Mesangial cell (primary cell): ENCODE measurements around the gene NRN1L. TPM values are rescaled to one million over a fixed set of nuclear protein-coding genes. Genes with fewer than 3 reads are reported as not detected.

Source experiments
- total RNA-seq: library from RNA; depleted of rRNA; stranded (reverse); fragments of >200 nt; gene quantifications from 2 replicates; pipeline ENCODE4 v1.2.3, GENCODE V29; 2015

NRN1L gene
- 1.5 TPM in 1 of 2 replicates, not detected in the other for total RNA-seq

DNA sequence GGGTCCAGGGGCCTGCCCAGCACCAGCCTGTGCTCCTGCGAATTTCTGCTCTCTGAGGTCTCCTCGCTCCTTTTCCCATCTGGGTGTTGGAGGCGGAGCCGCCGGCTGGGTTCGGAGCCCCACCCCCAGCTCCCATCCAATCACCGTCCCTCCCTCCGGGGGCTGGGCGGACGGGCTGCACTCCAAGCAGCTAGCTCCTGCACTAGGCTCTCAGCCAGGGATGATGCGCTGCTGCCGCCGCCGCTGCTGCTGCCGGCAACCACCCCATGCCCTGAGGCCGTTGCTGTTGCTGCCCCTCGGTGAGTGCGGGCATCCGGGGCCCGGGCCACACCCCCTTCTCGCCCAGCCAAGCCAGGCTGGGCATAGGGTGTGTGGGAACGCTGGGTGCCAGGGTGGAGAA, at the start of gene NRN1L:
Gene NRN1L, plus strand, starts transcription at position 202 of the 400 bp plus-strand sequence. Its CDS starts 19 bp downstream, at position 221.

DNA sequence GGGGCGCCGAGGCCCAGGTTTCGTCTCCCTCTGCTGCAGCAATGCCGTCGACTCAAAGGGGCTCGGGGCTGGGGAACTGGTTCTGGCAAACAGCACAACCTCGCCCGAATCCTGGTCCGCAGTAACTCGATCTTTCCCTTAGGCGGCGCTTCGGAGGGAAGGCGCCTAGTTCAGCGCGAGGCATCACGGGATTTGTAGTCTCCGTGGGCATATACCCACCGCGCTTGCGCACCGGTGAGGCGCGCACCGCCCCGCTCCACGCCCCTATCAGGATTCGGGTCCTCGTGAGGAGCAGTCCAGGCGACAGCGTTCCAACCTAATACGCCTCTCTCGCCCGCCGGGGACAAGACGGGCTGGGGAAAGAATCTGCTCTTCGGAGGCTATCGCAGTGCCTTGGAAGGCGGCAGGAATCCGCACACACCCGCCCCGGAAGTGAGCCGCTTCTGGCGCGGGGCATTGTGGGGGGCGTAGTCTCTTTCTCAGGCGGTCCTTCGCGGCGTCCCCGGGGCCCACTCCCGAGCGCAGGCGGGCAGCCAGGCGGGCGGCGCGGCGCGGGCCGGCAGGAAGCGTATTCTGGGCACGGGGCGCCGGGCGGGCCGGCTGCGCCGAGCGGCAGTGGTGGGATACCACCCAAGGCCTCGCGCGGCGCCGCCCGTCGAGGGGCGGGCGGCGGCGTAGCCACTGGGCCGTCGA, 42.7 kb upstream of the NRN1L start, which contains the start of gene THAP11:
Gene THAP11, plus strand, starts transcription at position 505 of the 693 bp plus-strand sequence. CDS start 235 bp downstream, outside the sequence.

DNA sequence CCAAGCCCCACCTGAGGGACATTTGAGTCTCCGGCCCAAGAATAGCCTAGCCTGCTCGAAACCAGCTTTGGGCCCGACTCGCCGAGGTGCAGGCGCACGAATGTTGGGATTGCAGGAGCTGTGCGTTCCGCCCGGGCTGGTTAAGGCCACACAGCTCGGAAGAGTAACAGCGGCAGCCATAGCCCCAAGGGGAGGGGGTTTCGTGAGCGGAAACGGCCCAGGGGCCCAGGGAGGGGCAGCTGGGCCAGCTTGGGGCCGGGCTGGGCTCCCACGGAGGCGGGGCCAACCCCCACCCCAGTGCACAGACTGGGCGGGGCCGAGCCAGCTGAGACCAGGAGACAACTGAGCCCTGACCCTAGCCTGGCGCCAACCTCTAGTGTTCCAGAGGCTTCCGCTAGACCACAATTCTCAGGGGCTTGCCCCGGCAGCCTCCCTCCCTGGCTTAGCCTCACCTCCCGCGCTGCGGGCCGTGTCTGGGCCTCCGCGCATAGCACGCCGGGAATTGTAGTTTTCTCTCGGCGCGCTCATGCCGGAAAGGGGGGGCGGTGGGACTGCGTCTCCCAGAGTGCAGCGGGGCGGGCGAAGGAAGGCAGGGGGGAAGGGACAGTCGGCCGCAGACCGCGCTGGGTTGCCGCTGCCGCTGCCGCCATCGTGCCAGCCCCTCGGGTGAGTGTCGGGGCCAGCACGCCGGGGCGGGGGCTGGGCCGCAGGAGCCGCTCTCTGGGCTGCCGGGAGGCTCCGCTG, 38.2 kb upstream of the NRN1L start, which contains the start of gene NUTF2:
Gene NUTF2, plus strand, starts transcription at position 614 of the 744 bp plus-strand sequence. CDS start 18,198 bp downstream, outside the sequence.

DNA sequence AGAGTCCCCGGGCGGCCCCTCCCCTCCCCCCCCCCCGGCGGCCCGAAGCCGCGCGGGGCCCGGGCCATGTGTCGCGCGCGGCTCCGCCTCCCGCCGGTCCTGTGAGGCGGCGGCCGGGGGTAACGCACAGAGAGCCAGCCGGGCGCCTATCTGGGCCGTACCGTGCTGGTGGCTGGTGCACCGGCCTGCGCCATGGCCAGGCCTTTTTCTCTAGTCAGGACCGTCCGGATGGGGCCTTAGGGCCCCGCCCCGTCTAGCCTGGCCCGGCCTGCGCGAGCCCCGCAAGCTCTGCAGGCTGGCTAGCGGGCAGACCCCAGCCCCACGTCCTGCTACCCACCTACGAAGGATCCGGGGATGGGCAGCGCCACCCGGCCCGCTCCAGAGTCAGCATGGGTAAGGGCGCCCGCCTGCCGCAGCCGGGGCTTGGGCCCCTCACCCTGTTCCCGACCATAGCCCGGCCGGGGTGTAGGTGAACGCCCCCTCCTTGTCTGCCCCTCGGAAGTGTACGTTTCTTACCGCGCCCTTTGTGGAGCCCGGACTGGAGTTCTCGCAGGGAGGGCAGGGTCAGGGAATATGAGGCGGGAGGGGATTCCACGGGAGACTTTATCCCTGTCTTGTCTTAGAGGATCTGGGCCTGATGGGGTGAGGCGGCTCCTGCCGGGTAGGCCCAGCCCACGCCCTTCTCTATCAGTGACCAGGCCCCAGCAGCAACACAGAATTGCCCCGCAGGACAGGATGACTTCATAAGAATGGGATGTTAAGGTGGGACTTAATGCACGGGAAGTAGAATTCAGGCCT, 37.4 kb upstream of the NRN1L start, which contains the start of gene CENPT:
Gene CENPT, minus strand, starts transcription at position 630 of the 798 bp plus-strand sequence. CDS start 13,834 bp downstream, outside the sequence.

DNA sequence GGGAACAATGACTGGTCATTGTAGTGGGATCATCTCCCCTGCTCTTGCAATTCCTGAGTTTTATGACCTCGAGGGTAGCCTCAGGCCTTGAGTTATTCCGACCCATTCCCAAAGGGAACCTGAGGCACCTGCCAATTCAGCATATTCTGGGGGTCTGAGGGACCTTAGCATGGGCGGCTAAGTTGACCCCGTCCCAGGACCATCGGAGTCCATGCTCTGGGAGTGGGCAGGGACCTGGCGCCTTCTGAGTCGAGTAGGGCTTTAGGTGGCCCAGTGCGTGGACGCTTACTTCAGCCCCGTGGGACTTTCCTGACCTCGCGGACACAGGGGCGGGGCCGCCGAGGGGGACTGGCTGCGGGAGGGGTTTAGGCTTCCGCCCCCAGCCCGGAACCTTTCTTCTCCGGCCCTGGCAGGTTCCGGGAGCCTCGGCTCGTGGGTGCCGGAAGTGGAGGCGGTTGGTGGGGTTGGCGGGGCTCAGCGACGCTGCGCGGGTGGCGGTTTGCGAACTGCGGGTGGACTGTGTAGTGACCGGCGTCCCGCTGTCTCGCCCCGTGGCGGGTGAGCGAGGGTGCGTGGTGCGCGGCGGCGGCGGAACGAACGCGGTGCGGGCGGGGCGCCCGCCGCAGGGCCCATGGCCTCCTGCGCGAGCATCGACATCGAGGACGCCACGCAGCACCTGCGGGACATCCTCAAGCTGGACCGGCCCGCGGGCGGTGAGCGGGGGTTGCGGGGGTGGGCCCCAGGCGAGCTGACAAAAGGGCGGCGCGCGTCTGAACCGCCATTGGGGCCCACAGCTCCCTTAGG, 11.9 kb upstream of the NRN1L start, which contains the start of gene EDC4:
Gene EDC4, plus strand, starts transcription at position 422 of the 804 bp plus-strand sequence. Its CDS starts 210 bp downstream, at position 632.

DNA sequence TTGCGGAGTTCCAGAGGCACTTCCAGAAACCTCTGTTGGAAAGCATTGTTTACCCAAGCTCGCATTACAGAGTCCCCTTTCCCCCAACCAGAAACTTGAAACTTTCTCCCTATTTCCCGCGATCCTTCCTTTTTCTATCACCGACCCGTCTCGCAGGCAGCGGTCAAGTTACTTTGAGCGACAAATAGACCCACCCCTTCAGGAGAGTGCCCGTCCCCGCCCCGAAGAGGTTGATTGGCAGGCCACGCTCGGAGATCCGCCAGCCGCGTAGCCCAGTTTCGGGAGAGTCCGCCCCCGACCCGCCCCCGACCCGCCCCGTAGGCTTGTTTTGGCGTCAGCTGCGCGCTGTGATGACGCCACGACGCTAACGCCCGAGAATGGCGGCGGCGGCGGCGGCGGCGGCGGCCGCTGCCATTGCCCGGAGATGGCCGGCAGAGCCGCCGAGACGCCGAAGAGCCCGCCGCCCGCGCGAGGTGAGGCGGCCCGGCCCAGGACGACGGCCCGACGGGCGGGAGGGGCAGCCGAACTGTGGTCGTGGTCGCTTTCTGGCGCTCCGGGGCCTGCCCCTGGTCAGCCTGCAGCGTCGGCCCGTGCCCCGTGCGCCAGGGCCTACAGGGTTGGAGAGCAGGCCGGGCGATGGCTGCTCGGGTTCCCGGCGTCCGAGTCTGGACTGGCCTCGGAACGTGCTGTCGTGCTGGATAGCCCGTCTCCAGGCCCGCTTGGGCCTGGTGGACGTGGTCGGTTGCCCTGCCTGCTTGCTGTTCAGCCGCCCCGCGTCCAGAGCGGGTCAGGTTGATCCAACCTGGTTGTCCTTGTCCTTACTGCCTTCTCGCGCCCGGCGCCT, 8.4 kb downstream of the NRN1L start, which contains the start of gene PSKH1:
Gene PSKH1, plus strand, starts transcription at position 356 of the 844 bp plus-strand sequence. CDS start 15,496 bp downstream, outside the sequence.

DNA sequence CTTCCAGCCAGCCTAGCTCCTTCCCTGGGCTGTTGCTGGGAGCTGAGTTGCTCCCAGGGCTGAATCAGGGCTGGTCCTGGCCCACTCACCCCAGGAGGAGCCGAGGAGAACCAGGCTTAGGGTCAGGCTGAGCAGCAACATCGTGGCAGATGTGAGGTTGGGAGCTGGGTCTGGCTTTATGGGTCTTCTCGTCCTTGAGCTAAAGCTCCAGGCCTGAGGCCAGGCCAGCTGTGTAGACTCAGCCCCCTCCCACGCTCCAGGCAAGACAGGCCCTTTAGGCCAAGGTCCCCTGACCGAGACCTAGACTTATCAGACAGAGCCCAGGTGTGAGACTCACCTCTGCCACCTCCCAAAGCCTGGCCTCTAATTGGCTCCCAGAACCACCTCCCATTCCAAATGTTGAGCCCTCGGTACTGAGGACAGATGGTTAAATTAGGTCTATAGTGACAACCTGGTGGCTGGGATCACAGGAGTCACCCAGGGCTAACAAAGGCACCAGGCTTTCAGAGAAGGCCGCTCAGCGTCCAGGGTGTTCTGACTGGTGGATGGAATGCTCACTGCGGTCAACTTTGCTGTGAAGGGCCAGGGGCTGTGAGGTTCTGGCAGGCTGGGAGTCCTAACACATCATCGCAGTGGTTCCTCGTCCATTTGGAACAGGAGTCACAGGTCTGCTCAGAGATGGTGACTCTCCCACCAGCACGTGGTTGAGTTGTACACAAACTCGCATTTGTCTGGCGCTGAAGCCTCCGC, 47.2 kb downstream of the NRN1L start, which contains the start of gene CTRL:
Gene CTRL, minus strand, starts transcription at position 151 of the 750 bp plus-strand sequence. Its CDS starts 10 bp downstream, at position 141.

Other genes with a start within 250 kb of the NRN1L start
- 0.16 and 3.0 TPM in 2 replicates for gene CARMIL2, start 239.7 kb upstream of the NRN1L start, total RNA-seq
- gene ACD, start 224.6 kb upstream of the NRN1L start, total RNA-seq, result 34.0 and 53.0 TPM in 2 replicates
- 5.5 and 9.0 TPM in 2 replicates for gene PARD6A, start 223.9 kb upstream of the NRN1L start, total RNA-seq
- gene ENKD1, start 218.1 kb upstream of the NRN1L start, total RNA-seq, result 16.0 and 23.8 TPM in 2 replicates
- 7.0 and 10.8 TPM in 2 replicates for gene C16orf86, start 218.1 kb upstream of the NRN1L start, total RNA-seq
- gene GFOD2, start 165.6 kb upstream of the NRN1L start, total RNA-seq, result 14.3 and 16.0 TPM in 2 replicates
- 8.0 and 9.5 TPM in 2 replicates for gene RANBP10, start 78.3 kb upstream of the NRN1L start, total RNA-seq
- 0.81 and 1.4 TPM in 2 replicates for gene TSNAXIP1, start 78.0 kb upstream of the NRN1L start, total RNA-seq
- 39.8 and 43.0 TPM in 2 replicates for gene THAP11, start 42.6 kb upstream of the NRN1L start, total RNA-seq
- 417 and 499 TPM in 2 replicates for gene NUTF2, start 38.0 kb upstream of the NRN1L start, total RNA-seq
- 28.9 and 40.6 TPM in 2 replicates for gene CENPT, start 37.2 kb upstream of the NRN1L start, total RNA-seq
- 57.9 and 71.7 TPM in 2 replicates for gene EDC4, start 11.8 kb upstream of the NRN1L start, total RNA-seq
- 18.3 and 26.9 TPM in 2 replicates for gene PSKH1, start 8.4 kb downstream of the NRN1L start, total RNA-seq
- 0.38 and 0.65 TPM in 2 replicates for gene CTRL, start 47.0 kb downstream of the NRN1L start, total RNA-seq
- gene PSMB10, start 52.0 kb downstream of the NRN1L start, total RNA-seq, result 57.0 and 80.2 TPM in 2 replicates
- 6.5 and 11.4 TPM in 2 replicates for gene LCAT, start 59.2 kb downstream of the NRN1L start, total RNA-seq
- 38.9 and 78.6 TPM in 2 replicates for gene SLC12A4, start 83.8 kb downstream of the NRN1L start, total RNA-seq
- not detected in 2 replicates for gene DPEP3, start 95.6 kb downstream of the NRN1L start, total RNA-seq
- gene DPEP2, start 114.6 kb downstream of the NRN1L start, total RNA-seq, result not detected in 2 replicates
- gene DPEP2NB, start 131.0 kb downstream of the NRN1L start, total RNA-seq, result not detected in 2 replicates
- 10.6 and 11.2 TPM in 2 replicates for gene DDX28, start 138.3 kb downstream of the NRN1L start, total RNA-seq
- gene DUS2, start 138.4 kb downstream of the NRN1L start, total RNA-seq, result 17.7 and 22.5 TPM in 2 replicates
- 15.2 and 16.5 TPM in 2 replicates for gene NFATC3, start 200.5 kb downstream of the NRN1L start, total RNA-seq